Natural killer cell (primary cell): ENCODE data around the gene PODXL. TPM values are rescaled to one million over a fixed set of nuclear protein-coding genes. Genes with fewer than 3 reads are reported as not detected.

Experiments used
- ATAC-seq, 3 donors: fragments of 150-1000 bp in 2 of 3; fragments of 200-7000 bp in 1 of 3; cut with Tn5 transposase; 1 replicate in 1 of 3; 2 replicates in 2 of 3; pipeline ENCODE4 v1.10.0; 2021; ENCODE audit warnings: mild to moderate bottlenecking in 2 of 3, moderate library complexity in 2 of 3
- DNase-seq, 2 donors: peaks; one replicate each; pipeline versions ENCODE4 v3.0.0 to v3.0.0-alpha.2; 2013 to 2021; ENCODE audit warnings: mixed read lengths in 1 of 2
- H3K27ac ChIP-seq: one replicate; pipeline ENCODE4 v1.5.1; 2013; ENCODE audit warnings: mild to moderate bottlenecking, low read length
- H3K27me3 ChIP-seq: one replicate; pipeline ENCODE4 v1.6.1; 2013; ENCODE audit warnings: low read length; ENCODE audit not compliant: control insufficient read depth, insufficient read depth
- H3K36me3 ChIP-seq: one replicate; pipeline ENCODE4 v1.6.1; 2013; ENCODE audit warnings: low read length; ENCODE audit not compliant: control insufficient read depth, insufficient read depth
- H3K4me1 ChIP-seq: one replicate; pipeline ENCODE4 v1.6.1; 2013; ENCODE audit warnings: low read length; ENCODE audit not compliant: control insufficient read depth, insufficient read depth
- H3K4me3 ChIP-seq: one replicate; pipeline ENCODE4 v1.5.1; 2013; ENCODE audit warnings: low read length
- H3K9me3 ChIP-seq: one replicate; pipeline ENCODE4 v1.6.1; 2013; ENCODE audit warnings: low read length; ENCODE audit not compliant: control insufficient read depth, insufficient read depth
- H3K27ac Mint-ChIP-seq, 2 donors: one replicate each; pipeline ENCODE4 v1.8.0; 2022; ENCODE audit warnings: mild to moderate bottlenecking in 2 of 2, mixed read lengths in 2 of 2, moderate library complexity in 1 of 2
- H3K27me3 Mint-ChIP-seq, 2 donors: one replicate each; pipeline ENCODE4 v1.8.0; 2022; ENCODE audit warnings: low read depth in 2 of 2, mixed read lengths in 2 of 2
- H3K36me3 Mint-ChIP-seq: one replicate; pipeline ENCODE4 v1.8.0; 2022; ENCODE audit warnings: mixed read lengths
- H3K4me1 Mint-ChIP-seq, 2 donors: one replicate each; pipeline ENCODE4 v1.8.0; 2022; ENCODE audit warnings: mixed read lengths in 2 of 2
- H3K4me3 Mint-ChIP-seq: one replicate; pipeline ENCODE4 v1.8.0; 2022; ENCODE audit warnings: mild to moderate bottlenecking, moderate library complexity, mixed read lengths
- H3K9me3 Mint-ChIP-seq, 2 donors: one replicate each; pipeline ENCODE4 v1.8.0; 2022; ENCODE audit warnings: mixed read lengths in 2 of 2
- CTCF ChIP-seq: fragments of 200-600 bp; IDR thresholded peaks from one replicate; pipeline ENCODE4 v1.8.0; 2022; ENCODE audit warnings: antibody characterized with exemption
- whole genome bisulfite sequencing: methylation state at CpG from one replicate; pipeline ENCODE4 v1.1.7; 2013; ENCODE audit warnings: missing lambda C conversion rate; ENCODE audit not compliant: insufficient coverage; 5-methylcytosine and 5-hydroxymethylcytosine counted together
- intact Hi-C: fragments of 100-400 bp; cut with micrococcal nuclease; formaldehyde crosslinking; loops from one replicate; pipeline ENCODE4 v1.14.2; 2022
- total RNA-seq, 4 donors: library from RNA; stranded (reverse); fragments of 120-200 nt in 1 of 4; gene quantifications; one replicate each; pipeline versions ENCODE4 v1.2.3 to v1.2.4, GENCODE V29; 2013 to 2022

PODXL gene
- total RNA-seq = 1 to 10 TPM in 1 of 3 donors, under 1 TPM in 2; 0.35 to 1.4 (median 0.88) TPM
- total RNA-seq (2013) = 0.90 TPM

DNA sequence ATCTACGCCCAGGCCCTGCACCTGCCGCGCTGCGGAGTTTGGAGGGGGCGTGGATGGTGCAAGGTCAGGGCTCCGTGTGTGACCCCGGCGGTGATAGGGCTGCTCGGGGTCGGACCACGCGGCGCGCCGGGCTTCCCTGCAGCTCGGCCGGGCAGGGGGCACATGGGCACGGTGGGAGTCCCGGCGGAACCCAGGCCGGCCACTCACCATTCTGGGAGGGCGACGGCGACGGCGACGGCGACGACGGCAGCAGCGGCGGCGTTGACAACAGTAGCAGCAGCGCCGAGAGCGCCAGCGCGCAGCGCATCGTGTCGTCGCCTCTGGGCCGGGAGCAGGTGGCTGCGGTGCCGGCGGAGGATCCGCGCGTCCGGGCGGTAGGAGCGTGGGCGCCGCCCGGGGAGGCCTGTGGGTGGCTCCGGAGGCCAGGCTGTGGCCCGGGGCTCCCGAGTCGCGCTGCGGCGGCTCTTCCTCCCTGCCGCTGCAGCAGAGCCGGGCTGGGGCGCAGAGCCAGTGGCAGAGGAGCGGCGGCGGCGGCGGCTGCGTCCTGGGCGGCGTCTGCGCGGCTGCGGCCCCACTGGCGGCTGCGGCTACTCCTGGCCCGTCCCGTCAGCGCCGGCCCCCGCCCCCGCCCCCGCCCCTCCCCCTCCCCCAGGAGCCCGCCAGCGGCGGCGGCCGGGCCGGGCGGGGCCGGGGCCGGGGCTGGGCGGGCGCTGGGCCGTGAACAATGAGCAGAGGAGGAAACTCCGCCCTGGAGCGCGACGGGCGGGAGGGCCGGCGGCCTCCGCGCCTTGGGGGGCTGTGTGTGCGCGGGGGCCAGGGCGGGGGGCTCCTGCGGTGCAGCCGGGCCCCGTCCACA is at the start of gene PODXL:
TSS of gene PODXL (minus strand) at position 576 of the 856 bp plus-strand sequence. CDS start at position 307, 269 bp downstream.
- Mint-ChIP-seq H3K9me3 (no peaks in the 10 kb centered on the region), H3K27me3 (peaks cover 25 to 32% of the 10 kb centered on the region in 2 donors), H3K27ac (no peak within 1 kb of the TSS), H3K4me1 (peaks cover 12 to 13% of the 10 kb centered on the region in 2 donors), H3K36me3 (no peaks in the 10 kb centered on the region), H3K4me3 (peak within 1 kb of the TSS; percentile 83)
- Histone ChIP-seq H3K27ac (no peak within 1 kb of the TSS), H3K4me3 (peak within 1 kb of the TSS; percentile 40), H3K9me3 (no peaks in the 10 kb centered on the region), H3K36me3 (no peaks in the 10 kb centered on the region), H3K27me3 (peaks cover 34% of the 10 kb centered on the region), H3K4me1 (peaks cover 23% of the 10 kb centered on the region)
- intact Hi-C loops = loop anchor here (5.0 kb wide), 1 partner anchor 96 kb away; no protein-coding TSS in a partner anchor
- peak; percentile 57 to 70 for DNase-seq
- WGBS = under 1% methylated on average over 94 of the region's 112 CpGs
- TF ChIP-seq CTCF = no peak
- peak; percentile 81 to 85 (median 83) for ATAC-seq

DNA sequence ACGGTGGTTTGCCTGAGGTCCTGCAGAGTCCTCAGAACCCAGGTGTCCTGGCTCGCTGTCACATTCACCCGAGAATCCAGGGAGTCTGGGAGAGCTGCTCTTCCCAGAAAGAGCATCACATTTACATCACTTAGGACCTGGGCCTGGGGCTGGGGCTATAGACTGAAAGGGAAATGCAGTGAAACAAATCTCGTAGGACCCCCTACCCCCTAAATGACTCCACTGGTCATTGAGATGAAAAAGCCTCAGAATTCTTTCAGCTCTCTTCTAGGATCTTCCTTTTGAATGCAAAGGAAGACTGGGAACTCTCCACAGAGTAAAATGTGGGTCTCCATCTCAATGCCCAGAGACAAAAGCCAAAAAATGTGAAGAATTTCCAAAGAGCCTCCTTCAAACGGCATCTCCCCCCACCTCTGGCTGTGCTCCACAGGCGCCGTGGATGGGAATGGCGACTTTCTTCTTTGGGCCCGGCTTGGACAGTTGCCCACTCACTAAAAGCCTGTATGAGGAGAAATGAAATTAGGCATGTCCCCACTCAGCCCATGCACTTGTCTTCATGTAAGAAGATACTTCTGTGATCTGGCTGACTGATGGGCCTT is 49.0 kb upstream of the PODXL start:
- Mint-ChIP-seq H3K4me3 (no peak overlapping the region), H3K27me3 (peaks cover 34 to 45% of the 10 kb centered on the region in 2 donors), H3K36me3 (no peaks in the 10 kb centered on the region), H3K4me1 (peaks cover 19 to 29% of the 10 kb centered on the region in 2 donors), H3K27ac (no peak overlapping the region), H3K9me3 (no peaks in the 10 kb centered on the region)
- DNase-seq (no peak), ATAC-seq (no peak)
- TF ChIP-seq CTCF = no peak
- WGBS = 69% methylated on average over 9 of the region's 9 CpGs
- Histone ChIP-seq H3K27ac (no peak overlapping the region), H3K9me3 (no peaks in the 10 kb centered on the region), H3K27me3 (peaks cover 26% of the 10 kb centered on the region), H3K36me3 (no peaks in the 10 kb centered on the region), H3K4me1 (peaks cover 26% of the 10 kb centered on the region), H3K4me3 (no peak overlapping the region)
- intact Hi-C loops = no loop called here

DNA sequence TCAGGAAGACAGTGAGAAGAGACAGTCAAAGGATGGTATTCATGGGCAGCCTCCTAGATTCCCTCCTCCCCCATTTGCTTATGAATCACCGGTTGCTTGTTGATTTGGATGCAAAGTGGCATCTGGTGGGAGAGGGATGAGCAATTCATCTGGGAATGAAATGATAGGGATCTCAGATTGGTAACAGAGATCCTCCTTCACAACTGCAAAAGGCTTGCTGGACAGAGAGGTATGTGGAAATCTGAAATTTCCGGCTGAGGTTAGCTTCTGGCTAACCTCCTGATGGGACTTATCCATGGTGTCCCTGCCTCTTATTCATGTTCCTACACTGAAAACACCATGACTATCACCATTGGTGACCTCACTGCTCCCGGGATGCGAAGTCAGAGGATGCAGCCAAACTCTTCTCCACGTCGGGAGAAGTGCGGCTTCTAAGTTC is 48.4 kb upstream of the PODXL start:
- Histone ChIP-seq H3K27ac (no peak overlapping the region), H3K4me1 (peaks cover 26% of the 10 kb centered on the region), H3K9me3 (no peaks in the 10 kb centered on the region), H3K36me3 (no peaks in the 10 kb centered on the region), H3K27me3 (peaks cover 26% of the 10 kb centered on the region), H3K4me3 (no peak overlapping the region)
- WGBS = 66% methylated on average over 7 of the region's 7 CpGs
- H3K4me1 Mint-ChIP-seq = peaks cover 19 to 29% of the 10 kb centered on the region in 2 donors
- H3K27me3 Mint-ChIP-seq = peaks cover 37 to 45% of the 10 kb centered on the region in 2 donors
- intact Hi-C loops = no loop called here
- no peaks in the 10 kb centered on the region for H3K9me3 Mint-ChIP-seq
- no peak for DNase-seq
- no peak for TF ChIP-seq CTCF
- ATAC-seq = no peak
- H3K36me3 Mint-ChIP-seq = no peaks in the 10 kb centered on the region
- no peak overlapping the region for H3K27ac Mint-ChIP-seq
- H3K4me3 Mint-ChIP-seq = no peak overlapping the region
